ENCODE measurements around the gene ARHGEF16.

Gene ARHGEF16

GRCh38 chr1:3504151-3504821 is 49.8 kb downstream of the ARHGEF16 start:
- POLR2A ChIA-PET (ENCODE audit: low non-redundant PET), result no interaction called here
- DNase-seq (ENCODE audit: low spot score), result peak; percentile 91
- CTCF ChIA-PET, result interaction anchor here (0.8 to 1.3 kb wide), 3 partner anchors 14 to 115 kb away, joined by 3 to 4 read pairs (median 3); no protein-coding TSS in a partner anchor
- peak overlapping the region; percentile 87 for H3K27ac ChIP-seq
- TF ChIP-seq CTCF (conservative IDR thresholded peaks at IDR 0.05; ENCODE audit: low read depth), result no peak

- POLR2A ChIA-PET (ENCODE audit: low non-redundant PET), result no interaction called here
- CTCF ChIA-PET, result interaction anchor here (0.8 to 1.3 kb wide), 3 partner anchors 14 to 23 kb away, joined by 3 to 4 read pairs (median 3); no protein-coding TSS in a partner anchor
- no peak for DNase-seq (ENCODE audit: low spot score)
- peak overlapping the region; percentile 87 for H3K27ac ChIP-seq
- TF ChIP-seq CTCF (conservative IDR thresholded peaks at IDR 0.05; ENCODE audit: low read depth), result no peak
These were observed 50.3 kb downstream of the ARHGEF16 start for GRCh38 chr1:3504822-3505153.

- peak overlapping the region; percentile 87 for H3K27ac ChIP-seq
- DNase-seq (ENCODE audit: low spot score), result no peak
- ChIA-PET CTCF (interaction anchor here (1.3 kb wide), 1 partner anchor 15 kb away, joined by 4 read pairs; no protein-coding TSS in a partner anchor), POLR2A (ENCODE audit: low non-redundant PET) (no interaction called here)
- TF ChIP-seq CTCF (conservative IDR thresholded peaks at IDR 0.05; ENCODE audit: low read depth), result no peak
These were observed 50.7 kb downstream of the ARHGEF16 start for GRCh38 chr1:3505161-3505560.

DNA sequence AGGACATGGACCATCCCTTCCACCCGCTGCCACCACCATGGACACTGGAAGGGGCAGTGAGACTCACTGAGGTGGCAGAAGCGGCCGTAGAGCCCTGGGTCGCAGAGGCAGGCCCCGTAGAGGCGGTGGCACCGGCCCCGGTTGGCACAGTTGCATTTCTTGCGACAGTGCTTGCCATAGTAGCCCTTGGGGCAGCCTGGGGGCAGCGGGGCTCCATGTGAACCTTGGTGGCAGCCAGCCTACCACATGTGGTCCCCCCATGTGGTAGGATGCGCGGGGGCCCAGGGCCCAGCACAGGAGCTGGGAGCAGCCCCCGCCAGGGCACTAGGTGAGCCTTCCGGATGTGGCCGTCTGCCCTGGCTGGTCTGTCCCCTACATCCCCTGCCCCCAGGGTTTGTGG is 51.6 kb downstream of the ARHGEF16 start:
- ChIA-PET CTCF (interaction anchor here (1.3 kb wide), 1 partner anchor 15 kb away, joined by 4 read pairs; no protein-coding TSS in a partner anchor), POLR2A (ENCODE audit: low non-redundant PET) (no interaction called here)
- DNase-seq (ENCODE audit: low spot score), result no peak
- H3K27ac ChIP-seq, result peak overlapping the region; percentile 87
- no peak for TF ChIP-seq CTCF (conservative IDR thresholded peaks at IDR 0.05; ENCODE audit: low read depth)

DNA sequence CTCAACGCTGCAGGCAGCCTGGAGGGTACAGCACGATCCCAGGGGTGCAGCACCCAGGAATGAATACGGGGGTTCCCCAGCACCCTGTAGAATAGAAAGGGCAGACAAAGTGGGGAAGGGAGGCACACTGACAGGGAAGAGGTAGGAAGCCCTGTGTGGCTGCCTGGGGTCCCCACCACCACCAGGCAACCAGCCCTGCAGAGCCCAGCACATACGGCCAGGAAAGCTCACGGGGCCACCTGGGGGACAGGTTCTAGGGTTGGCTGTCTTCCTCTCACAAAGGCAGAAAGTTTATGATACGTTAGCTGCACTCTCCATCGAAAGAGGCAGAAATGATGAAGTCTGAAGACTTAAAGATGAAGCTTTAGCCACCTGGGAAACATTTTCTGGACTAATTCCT is 52.5 kb downstream of the ARHGEF16 start:
- peak overlapping the region; percentile 33 for H3K27ac ChIP-seq
- no peak for TF ChIP-seq CTCF (conservative IDR thresholded peaks at IDR 0.05; ENCODE audit: low read depth)
- no peak for DNase-seq (ENCODE audit: low spot score)
- ChIA-PET POLR2A (ENCODE audit: low non-redundant PET) (no interaction called here), CTCF (interaction anchor here (0.6 to 0.7 kb wide), 2 partner anchors 17 to 58 kb away, joined by 3 to 4 read pairs; no protein-coding TSS in a partner anchor)

DNA sequence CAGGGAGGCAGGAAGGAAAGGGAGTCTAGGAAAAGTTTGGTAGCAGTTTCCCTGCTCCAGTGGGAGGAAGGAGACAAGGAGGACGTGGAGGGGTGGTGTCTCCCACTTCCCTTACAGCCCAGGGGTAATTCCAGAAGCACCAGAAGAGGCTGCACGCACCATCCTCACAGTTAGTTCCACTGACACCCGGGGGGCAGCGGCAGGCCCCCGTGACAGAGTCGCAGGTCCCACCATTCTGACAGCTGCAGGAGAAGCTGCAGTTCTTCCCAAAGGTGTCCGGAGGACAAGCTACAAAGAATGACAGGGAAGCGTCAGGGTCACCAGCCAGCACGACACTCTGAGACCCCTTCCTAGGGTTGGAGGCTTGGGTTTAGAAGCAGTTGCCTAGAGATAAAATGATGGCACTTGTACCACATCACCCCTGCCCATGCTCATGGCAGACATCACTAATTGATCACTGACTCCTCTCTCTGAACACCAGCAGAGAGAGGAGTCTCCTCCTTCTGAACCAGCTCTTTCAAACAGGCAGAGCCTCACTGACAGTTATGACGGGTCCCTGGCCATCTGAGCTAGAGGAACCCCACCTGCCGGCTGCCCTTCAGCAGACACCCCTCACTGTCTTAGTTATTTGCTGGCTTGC is 53.3 kb downstream of the ARHGEF16 start:
- peak overlapping the region; percentile 33 for H3K27ac ChIP-seq
- TF ChIP-seq CTCF (conservative IDR thresholded peaks at IDR 0.05; ENCODE audit: low read depth), result no peak
- CTCF ChIA-PET, result interaction anchor here (0.5 to 1.3 kb wide), 5 partner anchors 11 to 261 kb away, joined by 3 to 5 read pairs (median 4); no protein-coding TSS in a partner anchor
- DNase-seq (ENCODE audit: low spot score), result no peak
- POLR2A ChIA-PET (ENCODE audit: low non-redundant PET), result no interaction called here
